WTC11 (cell line): ENCODE data around the gene TRIP11. TPM values are rescaled to one million over a fixed set of nuclear protein-coding genes. Genes with fewer than 3 reads are reported as not detected.

Experiments used
- ATAC-seq: fragments of 200-7000 bp; cut with Tn5 transposase; 2 replicates; pipeline ENCODE4 v1.10.0; 2021; ENCODE audit warnings: mild to moderate bottlenecking, moderate library complexity
- CTCF ChIA-PET: fragments of 300-600 bp; sonication (Branson Sonifier 250); formaldehyde crosslinking; loops from one replicate; lab custom pipeline; 2021; ENCODE audit warnings: antibody characterized with exemption; lab: Charles Lee
- POLR2A ChIA-PET: fragments of 350-600 bp; sonication (Branson Sonifier 250); formaldehyde crosslinking; loops from one replicate; lab custom pipeline; 2021; ENCODE audit warnings: antibody characterized with exemption; lab: Charles Lee
- DNase-seq: peaks from one replicate; pipeline ENCODE4 v3.0.0; 2021; ENCODE audit warnings: low spot score
- H3K27ac Mint-ChIP-seq: 2 replicates; pipeline ENCODE4 v1.8.0; 2021; ENCODE audit warnings: mixed read lengths
- H3K27me3 Mint-ChIP-seq: 2 replicates; pipeline ENCODE4 v1.8.0; 2021; ENCODE audit warnings: low read depth, mild to moderate bottlenecking, moderate library complexity, mixed read lengths
- H3K36me3 Mint-ChIP-seq: 2 replicates; pipeline ENCODE4 v1.8.0; 2021; ENCODE audit warnings: mixed read lengths
- H3K4me1 Mint-ChIP-seq: 2 replicates; pipeline ENCODE4 v1.8.0; 2022; ENCODE audit warnings: mixed read lengths
- H3K4me3 Mint-ChIP-seq: 2 replicates; pipeline ENCODE4 v1.8.0; 2021; ENCODE audit warnings: mild to moderate bottlenecking, moderate library complexity, mixed read lengths
- H3K9me3 Mint-ChIP-seq: 2 replicates; pipeline ENCODE4 v1.8.0; 2021; ENCODE audit warnings: mixed read lengths
- ATF6 ChIP-seq: sonication (generic); formaldehyde crosslinking; IDR thresholded peaks from 2 replicates; pipeline ENCODE4 v1.8.1; 2023; ENCODE audit warnings: mild to moderate bottlenecking, missing genetic modification reagents
- CTCF ChIP-seq: fragments of 200-600 bp; IDR thresholded peaks from 2 replicates; pipeline ENCODE4 v1.8.0; 2022; ENCODE audit warnings: antibody characterized with exemption
- E2F4 ChIP-seq: sonication (generic); formaldehyde crosslinking; IDR thresholded peaks from 2 replicates; pipeline ENCODE4 v1.8.1; 2022; ENCODE audit warnings: low read depth, mild to moderate bottlenecking, moderate library complexity, missing genetic modification reagents, borderline replicate concordance
- ETV6 ChIP-seq: sonication (generic); formaldehyde crosslinking; IDR thresholded peaks from 2 replicates; pipeline ENCODE4 v1.8.1; 2022; ENCODE audit warnings: mild to moderate bottlenecking, missing genetic modification reagents
- FOXK1 ChIP-seq: sonication (generic); formaldehyde crosslinking; IDR thresholded peaks from 2 replicates; pipeline ENCODE4 v1.8.0; 2022; ENCODE audit warnings: mild to moderate bottlenecking, moderate library complexity, missing genetic modification reagents
- FOXP4 ChIP-seq: sonication (generic); formaldehyde crosslinking; IDR thresholded peaks from 2 replicates; pipeline ENCODE4 v1.8.0; 2022; ENCODE audit warnings: mild to moderate bottlenecking, missing genetic modification reagents
- GRHL2 ChIP-seq: fragments of 250-450 bp; sonication (Bioruptor Pico); IDR thresholded peaks from 2 replicates; pipeline ENCODE4 v1.8.0; 2022; ENCODE audit warnings: mild to moderate bottlenecking, moderate library complexity; ENCODE audit not compliant: insufficient replicate concordance, severe bottlenecking
- KAT7 ChIP-seq: sonication (generic); formaldehyde crosslinking; IDR thresholded peaks from 2 replicates; pipeline ENCODE4 v1.8.1; 2023; ENCODE audit warnings: missing genetic modification reagents, mild to moderate bottlenecking, borderline replicate concordance
- MYBL2 ChIP-seq: sonication (generic); formaldehyde crosslinking; IDR thresholded peaks from 2 replicates; pipeline ENCODE4 v1.8.1; 2023; ENCODE audit warnings: mild to moderate bottlenecking, moderate library complexity, missing genetic modification reagents
- NFE2L1 ChIP-seq: sonication (generic); formaldehyde crosslinking; IDR thresholded peaks from 2 replicates; pipeline ENCODE4 v1.8.1; 2023; ENCODE audit warnings: missing genetic modification reagents
- OVOL2 ChIP-seq: fragments of 250-450 bp; sonication (Bioruptor Pico); IDR thresholded peaks from 2 replicates; pipeline ENCODE4 v1.9.0; 2021; ENCODE audit warnings: mild to moderate bottlenecking, borderline replicate concordance
- SMAD4 ChIP-seq: sonication (generic); formaldehyde crosslinking; IDR thresholded peaks from 2 replicates; pipeline ENCODE4 v1.8.0; 2022; ENCODE audit warnings: mild to moderate bottlenecking, missing genetic modification reagents
- TCF7 ChIP-seq: sonication (generic); formaldehyde crosslinking; IDR thresholded peaks from 2 replicates; pipeline ENCODE4 v1.8.0; 2022; ENCODE audit warnings: mild to moderate bottlenecking, low read depth, missing genetic modification reagents, moderate library complexity
- ZNF138 ChIP-seq: sonication (generic); formaldehyde crosslinking; conservative IDR thresholded peaks from 2 replicates; pipeline ENCODE4 v1.8.1; 2022; ENCODE audit warnings: mild to moderate bottlenecking, moderate library complexity, missing genetic modification reagents
- ZNF281 ChIP-seq: sonication (generic); formaldehyde crosslinking; IDR thresholded peaks from 2 replicates; pipeline ENCODE4 v1.8.0; 2023; ENCODE audit warnings: mild to moderate bottlenecking, missing genetic modification reagents
- ZNF416 ChIP-seq: fragments of 250-450 bp; sonication (Bioruptor Pico); IDR thresholded peaks from 2 replicates; pipeline ENCODE4 v1.9.0; 2021; ENCODE audit warnings: mild to moderate bottlenecking, inconsistent platforms
- total RNA-seq: library from RNA; stranded (reverse); gene quantifications from 3 replicates; pipeline ENCODE4 v1.2.3, GENCODE V29; 2021
- TF ChIP-seq, protein P1 (sequence below): fragments of 250-450 bp; sonication (Bioruptor Pico); IDR thresholded peaks from 2 replicates; pipeline ENCODE4 v1.9.0; 2021; ENCODE audit warnings: mild to moderate bottlenecking

Gene TRIP11
- total RNA-seq, 1 experiment from 2014 or later, result 34.4 TPM

DNA sequence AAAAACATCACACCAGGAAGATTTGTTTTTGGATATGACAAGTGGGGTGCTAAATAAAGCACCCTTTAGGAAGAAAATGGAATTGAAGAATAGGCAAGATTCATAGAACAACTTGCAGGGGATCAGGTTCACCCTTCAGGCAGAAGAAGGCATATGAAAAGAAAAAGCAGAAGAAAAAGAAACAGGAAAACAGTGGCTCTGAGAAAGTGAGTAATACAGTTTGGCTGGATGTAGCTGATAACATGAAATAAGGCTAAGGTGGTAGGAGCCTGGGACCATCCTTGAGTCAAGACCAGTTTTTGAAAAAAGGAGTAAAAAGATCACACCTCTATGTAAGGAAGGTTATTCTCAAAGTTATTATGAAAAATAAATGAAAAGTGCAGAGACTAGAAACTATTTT lies 42.4 kb downstream of the TRIP11 start:
- ATAC-seq (no peak), DNase-seq (no peak)
- POLR2A ChIA-PET, result interaction anchor here (1.2 to 1.3 kb wide), 2 partner anchors 42 to 124 kb away, joined by 3 to 6 read pairs; partner anchors contain the start of genes CPSF2 and TRIP11
- Mint-ChIP-seq H3K36me3 (peaks cover 21% of the 10 kb centered on the region), H3K9me3 (no peaks in the 10 kb centered on the region), H3K4me1 (peaks cover 3% of the 10 kb centered on the region; the same call in 1 of the 2 replicates), H3K27ac (peak overlapping the region; percentile 85), H3K27me3 (no peaks in the 10 kb centered on the region), H3K4me3 (no peak overlapping the region)
- TF ChIP-seq MYBL2 (CRISPR knock-in tag), result no peak
- CTCF ChIA-PET, result interaction anchor here (0.6 to 2.1 kb wide), 36 partner anchors 8 to 637 kb away, joined by 3 to 20 read pairs (median 6); partner anchors contain the start of genes ATXN3, CPSF2, FBLN5 and NDUFB1

DNA sequence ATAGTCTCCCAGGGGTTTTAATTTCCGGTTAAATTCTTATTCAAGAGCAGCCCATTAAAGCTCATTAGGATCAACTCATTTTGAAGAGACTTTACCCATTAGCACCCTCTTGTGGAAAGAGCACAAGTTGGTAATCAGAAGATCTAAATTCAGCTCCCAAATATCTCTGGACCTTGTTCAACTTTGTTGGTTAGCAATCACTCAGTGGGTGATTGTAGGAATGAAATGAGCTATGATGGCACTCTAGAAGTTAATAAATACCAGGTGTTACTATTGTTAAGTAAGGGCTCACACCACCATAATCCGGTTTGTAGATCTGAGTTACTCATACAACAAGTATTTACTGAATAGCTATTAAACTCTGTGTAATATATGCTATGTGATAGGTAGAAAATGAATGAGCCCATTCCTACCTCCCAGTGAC lies 42.9 kb downstream of the TRIP11 start:
- Mint-ChIP-seq H3K9me3 (no peaks in the 10 kb centered on the region), H3K4me1 (peaks cover 3% of the 10 kb centered on the region; the same call in 1 of the 2 replicates), H3K4me3 (no peak overlapping the region), H3K27me3 (no peaks in the 10 kb centered on the region), H3K27ac (no peak overlapping the region), H3K36me3 (peaks cover 23% of the 10 kb centered on the region)
- ChIA-PET POLR2A (interaction anchor here (1.2 to 1.3 kb wide), 2 partner anchors 43 to 125 kb away, joined by 3 to 6 read pairs; partner anchors contain the start of genes CPSF2 and TRIP11), CTCF (interaction anchor here (0.5 to 2.1 kb wide), 39 partner anchors 9 to 637 kb away, joined by 3 to 20 read pairs (median 5); partner anchors contain the start of genes ATXN3, CPSF2, FBLN5 and NDUFB1)
- DNase-seq (no peak), ATAC-seq (peak; percentile 56; the same call in 1 of the 2 replicates)
- no peak for TF ChIP-seq ETV6
- no peak for TF ChIP-seq FOXP4
- no peak for TF ChIP-seq TCF7 (CRISPR knock-in tag)
- no peak for TF ChIP-seq NFE2L1 (CRISPR knock-in tag)
- TF ChIP-seq KAT7, result no peak
- no peak for TF ChIP-seq ZNF416 (CRISPR knock-in tag)
- TF ChIP-seq CTCF, result no peak
- TF ChIP-seq ATF6, result no peak
- no peak for TF ChIP-seq FOXK1
- TF ChIP-seq, protein P1, sequence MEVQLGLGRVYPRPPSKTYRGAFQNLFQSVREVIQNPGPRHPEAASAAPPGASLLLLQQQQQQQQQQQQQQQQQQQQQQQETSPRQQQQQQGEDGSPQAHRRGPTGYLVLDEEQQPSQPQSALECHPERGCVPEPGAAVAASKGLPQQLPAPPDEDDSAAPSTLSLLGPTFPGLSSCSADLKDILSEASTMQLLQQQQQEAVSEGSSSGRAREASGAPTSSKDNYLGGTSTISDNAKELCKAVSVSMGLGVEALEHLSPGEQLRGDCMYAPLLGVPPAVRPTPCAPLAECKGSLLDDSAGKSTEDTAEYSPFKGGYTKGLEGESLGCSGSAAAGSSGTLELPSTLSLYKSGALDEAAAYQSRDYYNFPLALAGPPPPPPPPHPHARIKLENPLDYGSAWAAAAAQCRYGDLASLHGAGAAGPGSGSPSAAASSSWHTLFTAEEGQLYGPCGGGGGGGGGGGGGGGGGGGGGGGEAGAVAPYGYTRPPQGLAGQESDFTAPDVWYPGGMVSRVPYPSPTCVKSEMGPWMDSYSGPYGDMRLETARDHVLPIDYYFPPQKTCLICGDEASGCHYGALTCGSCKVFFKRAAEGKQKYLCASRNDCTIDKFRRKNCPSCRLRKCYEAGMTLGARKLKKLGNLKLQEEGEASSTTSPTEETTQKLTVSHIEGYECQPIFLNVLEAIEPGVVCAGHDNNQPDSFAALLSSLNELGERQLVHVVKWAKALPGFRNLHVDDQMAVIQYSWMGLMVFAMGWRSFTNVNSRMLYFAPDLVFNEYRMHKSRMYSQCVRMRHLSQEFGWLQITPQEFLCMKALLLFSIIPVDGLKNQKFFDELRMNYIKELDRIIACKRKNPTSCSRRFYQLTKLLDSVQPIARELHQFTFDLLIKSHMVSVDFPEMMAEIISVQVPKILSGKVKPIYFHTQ (CRISPR knock-in tag), result no peak
- TF ChIP-seq E2F4, result no peak
- TF ChIP-seq OVOL2 (CRISPR knock-in tag), result no peak
- TF ChIP-seq ZNF281 (CRISPR knock-in tag), result no peak
- TF ChIP-seq SMAD4, result no peak
- TF ChIP-seq ZNF138 (CRISPR knock-in tag), result no peak
- TF ChIP-seq GRHL2 (CRISPR knock-in tag), result no peak
